ENCODE data around the gene MYO3A. TPM values are rescaled to one million over a fixed set of nuclear protein-coding genes. Genes with fewer than 3 reads are reported as not detected.

Gene MYO3A
- total and polyA plus RNA-seq, 2 of the 4 experiments (the other 2 are of a cell fraction), result not detected

- no peak for TF ChIP-seq FOS (IDR thresholded peaks at IDR 0.05; ENCODE audit: low read depth, low read length)
- Histone ChIP-seq H4K5ac (ENCODE audit: low read depth, low read length) (no peak overlapping the region), H3K27me3 (ENCODE audit: control insufficient read depth, insufficient read depth, low read length) (no peaks in the 10 kb centered on the region), H3K79me1 (ENCODE audit: low read depth in 1 of 2, low read length in 2 of 2) (no peaks in the 10 kb centered on the region), H3K14ac (replicated peaks; ENCODE audit: low read depth, low read length) (no peak overlapping the region), H3K18ac (ENCODE audit: low read depth, low read length) (no peak overlapping the region), H2BK15ac (ENCODE audit: low read depth, low read length) (no peak overlapping the region), H4K8ac (ENCODE audit: low read depth in 2 of 2, low read length in 2 of 2) (no peak overlapping the region), H3K56ac (ENCODE audit: extremely low read depth, insufficient read depth, low read length) (no peak overlapping the region), H2BK20ac (ENCODE audit: low read depth, low read length) (no peak overlapping the region), H2AFZ (replicated peaks; ENCODE audit: low read length, poor library complexity) (no peak overlapping the region), H3K9me1 (ENCODE audit: insufficient read depth, low read length) (no peaks in the 10 kb centered on the region), H3K23ac (ENCODE audit: low read depth, low read length) (no peak overlapping the region), H3K4me1 (ENCODE audit: control insufficient read depth, insufficient read depth, low read length) (no peaks in the 10 kb centered on the region), H2AK9ac (replicated peaks; ENCODE audit: low read depth, low read length, poor library complexity) (no peak overlapping the region), H4K20me1 (ENCODE audit: insufficient read depth, low read length) (no peaks in the 10 kb centered on the region), H3K4me2 (ENCODE audit: low read depth, low read length) (no peak overlapping the region), H3K27ac (ENCODE audit: insufficient read depth, low read length) (no peak overlapping the region), H3K4me3 (ENCODE audit: insufficient read depth, low read depth, low read length) (no peak overlapping the region), H2BK120ac (ENCODE audit: low read depth, low read length) (no peak overlapping the region), H3K9ac (ENCODE audit: low read depth, low read length) (no peak overlapping the region), H3K9me3 (ENCODE audit: control insufficient read depth, insufficient read depth, low read length) (peaks cover 20% of the 10 kb centered on the region), H2BK5ac (ENCODE audit: low read depth, low read length, poor library complexity, severe bottlenecking) (no peak overlapping the region), H3K36me3 (ENCODE audit: control insufficient read depth, insufficient read depth, low read length) (no peaks in the 10 kb centered on the region), H2AK5ac (ENCODE audit: low read depth, low read length) (no peak overlapping the region), H4K91ac (ENCODE audit: insufficient read depth, low read depth, low read length) (no peak overlapping the region), H3K4ac (ENCODE audit: low read depth, low read length) (no peak overlapping the region)
- no CpG with 5 or more reads among the region's 5 CpGs for WGBS, 2 experiments (ENCODE audit: extremely low coverage in 2 of 2, insufficient read length in 1 of 2)
- intact Hi-C loops (cut with micrococcal nuclease) (no loop called here), dilution Hi-C loops (cut with HindIII; ENCODE audit: low sequenced_read_pairs, unreplicated experiment) (no loop called here), in situ Hi-C loops (cut with MboI; ENCODE audit: low sequenced_read_pairs) (no loop called here)
- no peak for ATAC-seq (ENCODE audit: low read depth)
- CTCF ChIA-PET, result no interaction called here
- no peak for DNase-seq
- BruUV-seq (replicated peaks), result no TSS peak
- POLR2A ChIA-PET (ENCODE audit: unreplicated experiment), result no interaction called here
Observed at GRCh38 chr10:26090026-26090425, 156.0 kb downstream of the MYO3A start.
